HG02970 (cell line): Measurements from ENCODE around the gene SEMA5A.
"Not testable (repeated sequence)": the region's sequence is repeated elsewhere in the genome, so short reads cannot be mapped to it uniquely, and the experiment has no call there.

Experiments used
- ATAC-seq: cut with Tn5 transposase; IDR thresholded peaks from one replicate; pipeline ENCODE4 v1.9.1; 2021; ENCODE audit warnings: mild to moderate bottlenecking, moderate library complexity, moderate number of reproducible peaks; ENCODE audit not compliant: unreplicated experiment, low FRiP score

SEMA5A gene

DNA sequence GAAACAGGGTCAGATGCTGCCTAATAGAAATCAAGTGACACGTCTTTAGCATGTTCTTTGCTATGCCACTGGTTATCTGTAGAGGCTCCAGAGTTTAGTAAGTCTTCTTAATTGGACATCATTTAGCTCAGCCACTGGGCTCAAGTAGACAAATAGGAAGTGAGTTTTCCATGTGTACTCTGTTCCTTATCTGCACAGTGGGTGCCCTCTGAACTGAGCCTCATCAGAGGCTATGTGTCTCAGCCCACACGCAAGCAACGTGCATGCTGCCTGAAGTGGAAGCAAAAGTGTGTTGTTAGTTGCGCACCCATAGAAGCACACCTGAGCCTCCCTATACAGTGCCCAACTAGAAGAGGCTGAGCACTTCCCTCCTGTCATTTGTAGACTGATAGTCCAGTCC, 134.7 kb downstream of the SEMA5A start:
- no peak for ATAC-seq

DNA sequence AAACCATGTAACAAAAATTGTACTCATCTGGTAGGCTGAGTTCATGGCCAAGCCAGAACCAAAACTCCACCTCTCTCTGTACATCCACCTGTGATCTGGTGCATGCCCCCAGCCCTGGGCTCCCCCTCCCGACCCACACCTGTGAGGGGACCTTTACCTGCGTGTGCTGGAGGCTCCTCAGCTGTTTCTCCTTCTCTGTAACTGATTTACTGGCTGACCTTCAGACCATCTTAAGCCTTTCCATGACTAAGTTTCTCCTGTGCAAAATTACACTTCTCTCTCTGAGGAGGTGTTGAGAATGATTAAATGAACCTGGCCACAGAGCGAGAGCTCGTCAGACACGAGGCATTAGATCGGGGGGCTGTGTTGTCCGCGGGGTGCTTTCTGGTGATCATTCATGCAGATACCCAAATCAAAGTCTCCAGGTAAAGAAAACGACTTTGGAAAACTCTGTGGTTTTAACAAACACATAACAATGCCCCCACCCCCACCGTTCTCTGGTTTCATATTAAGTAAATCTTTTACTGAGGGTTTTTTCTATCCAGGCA, 136.4 kb downstream of the SEMA5A start:
- ATAC-seq, result no peak

DNA sequence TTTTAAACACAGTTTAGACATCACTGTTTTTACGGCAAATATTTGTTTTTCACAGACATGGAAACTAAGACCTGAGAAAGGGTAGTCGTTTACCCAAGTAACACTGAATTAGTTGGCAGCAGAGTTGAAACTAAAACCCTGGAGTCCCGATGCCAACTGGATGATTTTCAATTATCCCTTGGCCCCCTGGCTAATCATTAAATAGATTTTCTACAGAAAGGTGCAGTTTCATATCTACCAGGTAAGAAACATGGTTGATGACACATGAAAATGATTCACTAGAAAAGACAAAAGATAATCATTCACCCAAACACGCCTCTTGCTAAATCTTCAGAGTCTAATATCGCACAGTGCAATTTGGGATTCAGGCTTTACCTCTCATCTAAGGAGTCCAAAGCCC, 136.9 kb downstream of the SEMA5A start:
- ATAC-seq, result no peak

DNA sequence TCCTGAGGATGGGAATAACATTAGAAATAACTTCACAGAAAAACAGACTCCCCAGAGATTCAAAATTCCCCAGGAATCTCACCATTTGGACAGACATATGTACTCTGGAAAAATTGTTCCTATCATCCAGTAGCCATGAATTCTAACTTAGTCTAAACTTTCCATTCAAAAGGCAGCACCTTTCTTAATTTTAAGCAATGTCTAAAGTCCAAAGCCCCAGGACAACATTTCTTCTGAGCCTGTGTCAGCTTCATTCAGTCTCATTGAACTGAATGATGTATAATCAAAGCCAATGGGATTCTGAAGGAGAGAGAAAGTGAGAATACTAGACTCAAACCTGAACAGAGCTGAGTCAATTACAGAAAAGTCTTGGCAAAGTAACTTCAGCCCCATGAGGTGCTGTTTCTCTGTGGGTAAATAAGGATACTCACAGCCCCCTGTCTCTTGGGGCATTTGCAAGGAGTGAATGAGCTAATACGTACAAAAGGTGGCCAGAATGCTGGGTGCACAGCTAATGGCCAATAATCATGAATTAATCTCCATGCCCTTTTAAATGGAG, 140.6 kb downstream of the SEMA5A start:
- ATAC-seq, result no peak

DNA sequence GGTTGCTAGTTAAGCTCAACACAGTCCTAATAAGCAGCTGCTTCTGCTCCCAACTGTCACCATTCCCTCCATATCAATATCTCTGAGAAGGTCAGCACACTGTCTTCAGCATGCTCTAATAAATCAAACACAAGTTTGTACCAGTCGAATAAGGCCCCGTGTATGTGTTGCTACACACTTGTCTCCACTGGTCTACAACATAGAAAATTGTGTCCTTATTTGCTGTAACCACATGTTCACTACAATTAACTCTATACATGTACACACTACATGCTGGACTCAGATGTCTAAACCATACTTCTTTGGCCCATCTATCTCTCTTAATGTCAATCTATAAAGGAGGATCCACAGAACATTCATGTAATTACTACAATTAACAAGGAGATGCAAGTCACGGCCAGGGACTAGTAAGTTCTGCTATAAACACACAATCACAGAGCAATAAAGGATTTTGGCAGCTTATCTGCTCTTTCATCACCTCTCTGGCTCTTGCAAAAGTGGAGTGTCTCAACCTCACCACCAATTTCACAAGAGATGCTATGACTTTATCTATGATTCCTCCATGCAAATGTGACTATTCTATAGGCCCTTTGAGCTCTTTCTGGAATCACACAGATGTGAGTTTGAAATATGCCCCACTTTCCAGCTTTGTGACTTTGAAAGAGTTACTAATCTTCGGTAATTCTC, 143.9 kb downstream of the SEMA5A start:
- no peak for ATAC-seq

DNA sequence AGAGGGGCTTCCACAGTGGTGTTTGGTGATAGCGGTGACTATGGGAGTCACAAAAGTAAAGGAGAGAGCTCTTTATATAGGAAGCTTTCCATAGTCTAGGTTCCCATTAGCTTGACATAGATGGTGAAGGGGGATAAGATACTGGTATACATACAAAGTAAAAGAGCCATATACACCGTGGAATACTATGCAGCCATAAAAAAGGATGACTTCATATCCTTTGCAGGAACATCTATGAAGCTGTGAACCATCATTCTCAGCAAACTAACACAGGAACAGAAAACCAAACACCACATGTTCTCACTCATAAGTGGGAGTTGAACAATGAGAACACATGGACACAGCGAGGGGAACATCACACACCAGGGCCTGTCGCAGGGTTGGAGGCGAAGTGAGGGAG, 146.1 kb downstream of the SEMA5A start:
- ATAC-seq, result not testable (repeated sequence)

DNA sequence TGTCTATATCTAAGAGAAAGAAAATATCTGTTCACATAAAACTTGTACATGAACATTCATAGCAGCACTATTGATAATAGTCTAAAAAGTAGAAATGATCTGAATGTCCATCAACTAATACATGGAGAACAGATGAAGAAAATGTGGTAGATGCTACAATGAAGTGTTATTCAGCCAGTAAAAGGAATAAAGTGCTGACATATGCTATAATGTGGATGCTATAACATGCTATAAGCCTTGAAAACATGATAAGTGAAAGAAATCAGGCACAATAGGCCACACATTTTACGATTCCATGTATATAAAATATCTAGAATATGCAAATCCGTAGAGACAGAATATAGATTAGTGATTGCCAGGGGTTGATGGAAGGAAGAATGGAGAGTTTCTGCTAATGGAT, 146.8 kb downstream of the SEMA5A start:
- no peak for ATAC-seq

DNA sequence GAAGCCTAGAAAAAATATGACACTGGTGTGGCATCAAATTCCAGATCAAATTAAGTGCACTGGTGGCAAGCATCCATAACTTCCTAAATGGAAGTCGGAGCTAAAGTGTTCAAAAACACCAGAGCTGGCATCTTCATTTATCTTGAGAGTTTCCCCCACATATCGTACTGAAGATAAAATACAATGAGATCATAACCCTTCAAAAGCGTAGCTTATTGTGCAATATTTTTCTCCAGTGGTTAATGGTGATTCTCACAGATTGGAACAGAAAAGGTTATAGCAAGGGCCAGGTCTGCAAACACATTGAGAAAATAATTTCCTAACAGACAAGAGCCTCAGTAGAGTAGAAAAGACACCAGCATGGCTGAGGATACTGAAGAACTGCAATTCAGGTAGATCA, 147.6 kb downstream of the SEMA5A start:
- no peak for ATAC-seq

DNA sequence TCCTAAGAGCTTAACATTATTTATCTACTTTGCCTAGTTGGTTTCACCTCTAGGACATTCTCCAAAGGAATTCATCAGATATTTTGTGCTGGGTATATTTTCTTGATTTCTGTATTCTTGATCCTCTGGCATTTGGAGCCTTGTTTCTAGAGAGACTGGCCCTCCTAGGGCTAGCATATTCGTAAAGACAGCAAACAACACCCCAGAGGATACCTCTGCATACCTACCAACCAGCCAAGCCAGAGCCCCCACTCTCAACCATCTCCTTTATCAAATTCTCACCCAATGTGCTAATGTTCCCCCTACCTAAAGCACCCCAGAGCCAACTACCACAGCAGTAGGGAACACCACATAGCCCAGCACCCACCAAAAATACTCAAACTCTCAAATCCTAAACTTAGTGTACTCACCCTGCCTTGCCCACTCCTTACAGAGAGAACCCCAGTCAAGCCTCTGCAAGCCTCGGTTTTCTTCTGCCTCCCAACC, 149.5 kb downstream of the SEMA5A start:
- ATAC-seq, result no peak

DNA sequence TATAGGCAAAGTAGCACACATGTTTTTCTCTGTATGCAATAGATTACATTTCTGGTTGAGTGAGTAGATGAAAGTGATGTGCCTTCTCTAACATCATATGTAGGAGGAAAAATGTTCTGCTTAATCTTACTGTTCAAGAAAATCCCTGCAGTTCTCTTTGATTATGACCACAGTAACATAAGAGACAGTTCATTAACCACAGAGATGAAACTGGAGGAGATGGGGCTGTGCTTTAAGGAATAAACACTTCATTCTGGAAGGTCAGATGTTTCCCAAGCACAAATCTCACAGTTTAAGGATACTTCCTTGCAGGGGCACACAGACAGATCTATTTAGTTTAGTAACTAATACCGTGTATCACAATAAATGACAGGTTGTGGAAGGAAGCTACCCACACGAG, 150.2 kb downstream of the SEMA5A start:
- ATAC-seq, result no peak

DNA sequence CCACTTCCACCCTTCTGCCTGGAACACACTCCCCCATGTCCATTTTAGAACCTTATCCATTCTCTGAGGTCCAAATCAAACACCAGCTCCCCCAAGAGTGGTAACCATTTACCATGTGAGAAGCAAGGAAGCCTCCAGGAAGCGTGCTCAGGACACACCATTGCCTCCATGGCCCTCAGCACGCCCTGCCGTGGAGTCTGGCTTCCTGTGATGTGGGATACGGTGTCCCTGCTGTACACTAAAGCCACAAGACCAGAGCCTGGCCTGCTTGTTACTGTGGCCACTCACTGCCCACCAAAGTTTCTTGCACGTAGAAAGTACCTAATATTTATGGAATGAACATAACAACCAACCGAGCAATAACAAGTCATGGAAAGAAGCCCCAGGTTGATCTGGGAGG, 151.7 kb downstream of the SEMA5A start:
- no peak for ATAC-seq

DNA sequence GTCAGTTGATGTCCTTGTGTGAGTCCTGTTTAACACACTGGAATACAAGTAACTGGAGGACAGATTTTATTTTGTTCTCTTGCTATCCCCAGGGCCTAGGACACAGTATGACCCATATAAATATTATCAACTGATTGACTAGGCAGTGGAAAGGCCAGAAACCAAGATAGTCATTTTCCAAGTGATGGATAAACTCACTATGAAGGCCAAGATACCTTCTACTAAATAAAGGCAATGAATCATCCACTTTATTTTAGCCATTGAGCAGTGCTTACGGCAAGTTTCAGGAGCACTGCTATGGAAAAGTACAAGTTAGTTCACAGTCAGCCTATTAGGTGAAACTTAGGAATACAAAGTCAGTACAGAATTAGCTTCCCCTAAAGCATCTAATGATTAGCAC, 153.2 kb downstream of the SEMA5A start:
- no peak for ATAC-seq

DNA sequence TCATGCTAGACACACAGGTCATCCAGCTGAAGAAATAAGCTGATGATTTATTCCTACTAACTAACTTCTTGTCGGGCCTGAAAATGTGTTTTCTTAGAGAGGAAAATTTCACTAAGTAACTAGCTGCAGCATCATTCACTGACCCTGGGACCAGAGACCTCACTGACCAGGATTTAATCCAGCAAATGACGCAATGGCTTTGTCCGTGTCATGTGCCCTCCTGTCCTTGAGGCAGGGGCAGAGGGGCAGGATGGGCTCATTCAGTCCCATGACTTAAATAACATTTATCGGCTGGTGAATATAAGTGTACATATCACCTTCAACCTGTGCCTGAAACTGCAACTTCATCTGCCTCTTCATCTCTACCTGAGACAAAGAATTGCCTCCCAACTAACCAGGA, 154.8 kb downstream of the SEMA5A start:
- no peak for ATAC-seq

DNA sequence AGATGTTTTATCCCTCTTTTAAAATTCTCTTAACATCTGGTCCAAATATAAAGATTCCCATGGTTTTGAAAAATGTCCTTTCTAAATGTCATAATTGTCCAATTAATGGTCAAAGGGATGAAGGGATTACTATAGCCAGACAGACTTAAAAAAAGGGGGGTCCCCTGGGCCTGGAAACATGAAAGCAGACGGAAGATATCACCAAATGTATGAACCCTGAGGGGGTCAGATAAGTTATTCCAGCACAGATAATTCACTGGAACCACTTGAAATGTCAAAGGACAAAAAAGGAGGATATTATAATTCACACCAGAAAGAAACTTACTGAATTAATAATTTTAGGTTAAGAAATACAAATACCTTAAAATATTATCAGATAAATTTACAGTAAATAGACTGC, 155.8 kb downstream of the SEMA5A start:
- ATAC-seq, result no peak

DNA sequence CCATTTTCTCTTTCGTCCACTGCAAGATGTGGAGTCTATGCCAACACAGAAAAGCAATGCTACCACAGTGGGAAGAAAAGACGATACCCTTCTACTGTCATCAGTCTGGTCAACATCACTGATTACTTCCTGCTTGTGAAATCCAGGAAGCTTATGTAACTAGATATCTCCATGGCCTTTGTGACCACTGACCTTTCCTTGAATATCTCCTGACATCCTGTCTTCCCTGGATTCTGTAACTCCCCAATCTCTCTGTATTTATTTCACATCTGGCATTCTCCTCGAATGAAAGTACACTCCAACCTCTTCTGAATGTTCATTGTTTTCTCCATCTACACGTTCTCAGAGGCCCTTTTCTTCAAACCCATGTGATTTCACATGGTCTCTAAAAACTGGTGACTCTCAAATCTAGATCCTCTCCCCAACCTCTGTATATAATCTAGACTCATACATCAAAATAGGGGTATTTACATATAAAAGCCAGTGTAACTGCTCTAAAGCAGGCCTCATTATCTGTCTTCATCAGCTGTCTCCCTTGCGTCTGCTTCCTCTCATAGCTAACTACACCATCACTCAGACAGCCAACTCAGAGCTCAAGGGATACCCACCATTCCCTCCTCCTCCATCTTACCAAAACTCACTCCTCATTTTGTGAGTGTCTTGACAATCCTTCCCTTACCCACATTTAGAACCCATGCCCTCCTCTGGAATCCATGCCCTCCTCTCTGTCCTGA, 156.8 kb downstream of the SEMA5A start:
- ATAC-seq, result no peak

DNA sequence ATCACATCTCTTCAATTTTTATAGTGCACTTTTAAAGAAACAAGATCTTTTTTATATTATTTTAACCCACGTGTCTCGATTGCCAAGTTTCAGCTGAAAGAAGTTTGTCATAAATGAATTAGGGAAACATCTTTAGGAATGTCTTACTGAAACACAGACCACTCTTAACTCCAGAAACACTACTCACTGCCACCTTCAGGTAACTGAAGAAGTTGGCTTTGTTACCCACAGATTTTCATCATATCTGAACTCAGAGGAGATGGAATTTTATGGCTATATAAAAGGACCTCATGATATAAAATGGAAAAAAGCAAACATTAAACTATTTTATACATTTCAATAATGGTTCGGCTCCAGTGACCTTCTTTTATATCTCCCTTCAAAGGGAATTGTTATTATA, 158.0 kb downstream of the SEMA5A start:
- no peak for ATAC-seq

DNA sequence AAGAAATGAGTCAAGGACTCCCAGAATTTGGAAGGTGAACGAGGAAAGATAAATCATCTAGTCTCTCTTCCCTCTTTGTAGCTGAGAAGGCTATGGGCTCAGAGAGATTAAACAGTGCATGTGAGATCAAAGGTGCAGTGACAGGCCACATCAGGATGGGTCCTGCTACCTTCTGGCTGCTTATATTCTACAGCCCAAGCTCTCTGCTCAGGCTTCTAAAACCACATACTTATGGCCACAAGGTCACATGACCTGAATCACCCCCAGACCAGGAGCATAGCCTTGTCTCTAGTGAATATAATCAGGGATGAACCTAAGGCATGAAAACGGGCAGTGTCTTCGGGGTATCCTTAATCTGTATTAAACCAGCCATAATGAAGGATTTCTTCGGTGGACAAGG, 158.9 kb downstream of the SEMA5A start:
- no peak for ATAC-seq

DNA sequence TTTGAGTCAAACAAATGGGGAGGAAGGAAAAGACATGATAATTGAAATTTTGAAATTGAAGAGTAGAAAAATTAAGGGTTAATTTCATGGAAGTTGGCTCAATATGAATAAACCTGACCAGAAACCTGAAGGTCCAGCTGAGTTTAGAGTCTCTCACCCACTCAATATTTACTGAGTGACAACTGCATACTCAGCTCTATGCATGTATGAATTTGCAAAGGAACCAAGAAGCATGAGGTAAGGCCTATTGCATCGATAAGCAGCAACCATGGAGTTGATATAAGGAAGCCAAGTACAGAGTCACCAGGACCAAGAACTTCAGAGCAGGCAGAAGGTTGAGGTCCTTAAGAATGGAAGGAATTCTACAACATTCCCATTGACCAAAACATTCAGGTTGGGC, 163.4 kb downstream of the SEMA5A start:
- ATAC-seq, result no peak

DNA sequence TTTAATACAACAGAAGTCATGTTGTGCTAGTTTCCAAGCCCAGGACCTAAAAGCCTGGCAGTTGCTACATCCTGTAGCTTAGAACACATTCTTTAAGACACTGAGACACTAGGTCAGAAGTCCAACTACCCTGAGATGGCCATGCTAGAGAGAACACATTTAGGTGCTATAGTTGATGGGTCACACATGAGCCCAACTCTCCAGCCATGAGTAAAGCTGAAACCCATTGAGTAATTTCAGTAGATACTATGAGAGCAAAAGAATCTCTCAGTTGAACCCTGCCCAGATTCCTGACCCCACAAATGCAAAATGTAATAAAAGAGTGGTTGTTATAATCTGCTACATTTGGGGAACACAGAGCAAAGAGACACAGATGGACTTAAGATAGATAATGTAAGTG, 164.4 kb downstream of the SEMA5A start:
- ATAC-seq, result no peak

DNA sequence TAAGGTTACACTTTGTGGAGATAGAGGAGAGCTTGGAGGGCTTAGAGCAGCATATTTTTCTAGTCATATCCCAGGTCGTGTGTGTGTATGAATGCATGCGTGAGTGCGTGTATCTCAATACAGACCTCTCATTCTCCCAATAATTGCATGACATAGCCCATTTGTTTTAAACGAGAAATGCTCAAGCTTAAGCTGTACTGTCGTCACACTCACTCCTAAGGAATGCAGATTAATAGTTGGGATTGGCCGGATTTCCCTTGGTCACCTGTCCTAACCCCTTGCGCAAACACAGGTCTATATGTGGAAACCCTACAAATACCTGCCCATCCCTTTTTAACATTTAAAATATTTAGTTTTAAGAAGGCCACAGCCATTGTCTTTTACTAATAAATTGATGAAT, 165.8 kb downstream of the SEMA5A start:
- ATAC-seq, result no peak

DNA sequence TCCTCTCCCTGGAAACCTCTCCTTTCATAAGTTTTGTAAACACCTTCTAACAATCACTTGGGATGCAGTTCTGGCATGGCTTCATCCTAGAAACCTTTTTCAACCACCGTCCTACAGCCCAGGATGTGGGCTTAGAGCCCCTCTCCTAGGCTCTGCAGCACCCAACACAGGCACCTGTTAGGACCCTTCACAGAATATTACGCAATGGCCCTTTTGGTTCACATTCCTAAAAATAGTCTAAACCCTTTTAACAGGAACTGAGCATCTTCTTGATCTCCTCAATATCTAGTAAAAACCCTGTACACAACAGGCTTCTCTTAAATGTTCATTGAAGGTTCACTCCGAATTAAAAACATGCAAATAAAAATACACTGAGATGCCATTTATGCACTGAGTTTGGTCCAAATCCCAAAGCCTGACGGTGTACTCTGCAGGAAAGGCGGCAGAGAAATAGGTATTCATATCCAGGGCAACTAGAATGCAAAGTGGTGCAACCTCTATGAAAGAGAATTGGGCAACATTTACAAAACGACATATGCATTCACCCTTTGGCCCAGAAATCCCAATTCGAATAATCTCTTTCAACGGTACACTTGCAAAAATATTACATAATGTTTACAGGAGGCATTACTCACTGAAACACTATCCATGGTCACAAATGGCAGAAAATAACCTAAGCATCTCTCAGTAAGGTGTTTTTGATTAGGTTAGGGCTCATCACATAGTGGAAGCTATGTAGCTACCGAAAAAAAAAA, 169.3 kb downstream of the SEMA5A start:
- ATAC-seq, result no peak
